HG03097 (cell line): ENCODE measurements around the gene NPEPL1.
"Not testable (repeated sequence)": the region's sequence is repeated elsewhere in the genome, so short reads cannot be mapped to it uniquely, and the experiment has no call there.

Source experiments
- ATAC-seq: cut with Tn5 transposase; IDR thresholded peaks from one replicate; pipeline ENCODE4 v1.9.1; 2021; ENCODE audit not compliant: unreplicated experiment, low FRiP score

NPEPL1 gene

DNA sequence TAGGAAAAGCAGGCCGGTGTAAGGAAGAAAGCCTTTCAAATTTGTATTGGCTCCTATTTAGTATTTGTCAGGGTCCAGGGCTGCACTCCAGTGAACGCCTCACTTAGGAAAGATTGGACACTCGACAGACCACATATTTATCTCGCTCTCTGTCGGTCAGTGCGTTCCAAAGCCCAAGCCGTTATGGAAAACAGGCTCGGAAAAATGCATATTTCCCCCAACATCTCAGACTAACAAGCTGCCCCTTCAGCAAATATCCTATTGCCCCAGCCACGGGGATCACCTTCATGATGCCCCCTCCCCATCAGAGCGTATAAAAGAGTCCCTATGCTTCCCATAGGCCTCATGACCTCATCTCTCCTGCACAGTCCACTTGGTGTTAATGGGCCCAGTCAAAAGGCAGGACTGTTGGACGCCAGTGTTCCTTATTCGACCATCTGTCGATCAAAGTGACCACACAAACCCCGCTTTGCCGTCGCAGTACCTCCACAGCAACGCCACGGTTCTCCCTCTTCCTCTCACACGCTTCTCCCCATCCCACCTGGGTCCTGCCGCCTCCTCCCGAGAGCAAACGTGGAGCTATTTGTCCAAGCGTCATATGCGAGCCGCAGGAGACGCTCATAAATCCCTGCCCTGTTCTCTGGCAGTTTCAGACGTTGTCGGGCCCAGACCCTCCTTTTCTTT is 63.3 kb downstream of the NPEPL1 start:
- ATAC-seq = no peak

DNA sequence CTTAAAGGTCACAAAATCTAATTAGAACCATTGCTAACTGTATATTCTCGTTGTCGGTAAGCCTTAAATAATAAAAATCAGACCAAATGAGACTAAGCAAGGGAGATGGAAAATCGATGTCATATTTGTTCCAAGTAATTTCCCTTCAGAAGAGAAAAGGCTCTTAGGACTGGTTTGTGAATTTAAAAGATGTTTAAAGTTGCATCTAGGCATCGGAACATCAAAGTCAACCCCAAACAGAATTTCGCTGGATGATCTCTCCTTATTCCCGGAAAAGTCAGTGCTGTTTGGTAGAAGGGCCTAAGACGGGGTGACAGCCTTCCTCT is 63.8 kb downstream of the NPEPL1 start:
- no peak for ATAC-seq

DNA sequence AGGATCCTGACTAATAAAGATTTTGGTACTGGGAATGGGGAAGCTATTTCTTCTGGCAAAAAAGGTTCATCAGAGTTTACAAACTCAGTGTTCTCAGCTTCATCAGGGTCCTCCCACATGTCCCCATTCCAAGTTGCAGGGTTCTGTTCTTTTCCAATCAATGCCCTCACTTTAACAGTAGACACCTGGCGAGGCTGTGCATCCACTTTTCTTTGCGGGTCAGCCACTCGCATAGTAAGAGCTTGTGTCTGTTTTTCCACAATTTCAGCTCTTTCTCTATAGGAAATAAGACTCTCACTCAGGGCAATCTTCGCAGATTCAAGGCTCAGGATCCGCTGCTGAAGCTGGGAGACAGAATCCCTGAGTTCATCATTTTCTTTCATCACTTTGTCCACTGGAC is 65.0 kb downstream of the NPEPL1 start:
- not testable (repeated sequence) for ATAC-seq

DNA sequence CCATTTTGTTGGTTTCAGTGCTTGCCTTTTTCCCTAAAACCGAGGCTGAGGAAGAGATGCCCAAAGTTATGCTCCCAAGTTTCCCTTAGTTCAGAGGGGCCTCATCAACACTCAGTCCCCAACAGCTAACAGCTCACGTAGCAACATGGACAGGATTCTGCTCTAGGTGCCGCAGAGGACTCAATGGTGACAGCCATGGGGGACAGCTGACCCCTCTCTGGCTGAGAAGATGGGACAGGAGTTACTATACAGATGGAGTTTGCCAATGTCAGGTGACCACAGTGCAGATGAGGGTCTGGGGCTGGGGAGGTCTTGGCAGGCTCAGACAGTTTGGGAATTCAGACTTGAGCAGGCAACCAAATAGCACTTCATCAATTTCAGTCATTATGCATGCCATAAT is 67.3 kb downstream of the NPEPL1 start:
- ATAC-seq = no peak

DNA sequence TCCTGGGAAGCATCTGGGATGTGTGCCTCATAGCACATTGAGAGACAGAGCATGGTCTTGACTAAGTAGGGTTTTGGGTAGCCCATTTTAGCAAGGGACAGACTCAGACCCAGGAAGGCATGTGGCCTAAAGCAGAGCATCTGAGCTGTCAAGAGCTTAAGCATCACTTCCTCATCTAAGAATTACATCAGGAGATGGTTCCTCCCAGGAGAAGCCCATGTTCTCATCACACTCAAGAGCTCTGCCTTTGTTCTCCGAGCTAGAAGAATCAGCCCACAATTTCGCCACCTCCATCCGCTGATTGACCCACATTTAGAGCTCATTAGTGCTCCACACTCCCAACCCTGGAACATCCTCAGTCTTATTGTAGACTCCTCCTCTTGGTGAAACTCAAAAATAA is 68.3 kb downstream of the NPEPL1 start:
- ATAC-seq = no peak

DNA sequence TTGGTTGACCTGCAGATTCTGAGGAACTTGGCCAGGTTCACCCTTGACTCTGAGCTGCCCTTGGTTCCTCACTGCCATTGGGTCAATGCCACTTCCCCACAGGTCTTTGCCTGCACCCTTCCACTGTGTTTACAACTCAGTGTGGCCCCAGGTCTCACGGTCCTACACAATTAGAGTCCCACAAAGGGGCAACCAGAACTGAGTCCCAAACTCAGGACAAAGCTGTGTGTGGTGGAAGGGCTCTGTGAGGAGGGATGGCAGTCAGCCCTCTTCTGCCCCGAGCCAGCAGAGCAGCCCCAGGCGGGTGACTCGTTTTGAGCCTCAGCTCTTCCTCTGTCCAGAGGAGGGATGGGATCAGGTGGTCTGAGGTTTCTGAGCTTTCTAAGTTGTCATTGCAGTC is 69.5 kb downstream of the NPEPL1 start:
- no peak for ATAC-seq

DNA sequence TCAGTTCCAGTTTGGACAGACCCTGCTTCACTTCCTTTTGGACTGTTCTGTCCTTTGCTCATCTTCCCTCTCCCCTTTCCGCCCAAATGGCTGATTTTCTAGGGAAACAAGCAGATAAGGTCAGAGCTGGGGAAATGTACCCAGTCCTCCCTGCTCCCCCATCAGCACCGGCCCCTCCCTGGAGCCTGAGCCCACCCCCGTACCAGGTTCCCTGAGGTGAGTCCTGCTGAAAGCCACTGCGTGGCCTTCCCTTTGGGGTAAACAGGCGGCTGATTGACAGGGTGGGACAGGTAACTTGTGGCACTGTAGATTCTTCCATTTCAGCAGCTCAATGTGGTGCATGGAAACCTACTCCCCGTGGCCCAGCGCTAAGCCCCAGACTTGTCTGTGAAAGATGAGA is 70.5 kb downstream of the NPEPL1 start:
- no peak for ATAC-seq
